Ovary (tissue), 9 donors: ENCODE measurements around the gene WDR73. TPM values are rescaled to one million over a fixed set of nuclear protein-coding genes. Genes with fewer than 3 reads are reported as not detected.

ENCODE experiments used
- DNase-seq, 5 donors: peaks; one replicate each; pipeline ENCODE4 v3.0.0-alpha.2; 2019 to 2020
- H3K27ac ChIP-seq, 2 donors: fragments of 200-600 bp; one replicate each; pipeline versions ENCODE4 v1.5.1 to v1.8.0; 2019 to 2022
- H3K27me3 ChIP-seq: fragments of 200-600 bp; one replicate; pipeline ENCODE4 v1.8.0; 2022
- H3K36me3 ChIP-seq: fragments of 200-600 bp; sonication (generic); one replicate; pipeline ENCODE4 v1.5.1; 2019
- H3K4me1 ChIP-seq: one replicate; pipeline ENCODE4 v1.8.1; 2013; ENCODE audit warnings: mild to moderate bottlenecking, moderate library complexity; ENCODE audit not compliant: insufficient read depth
- H3K4me3 ChIP-seq: fragments of 200-600 bp; sonication (generic); one replicate; pipeline ENCODE4 v1.5.1; 2017
- H3K9me3 ChIP-seq, 2 donors: fragments of 200-600 bp in 1 of 2; sonication (generic) in 1 of 2; one replicate each; pipeline versions ENCODE4 v1.5.1 to v1.8.1; 2013 to 2019; ENCODE audit warnings: mild to moderate bottlenecking in 1 of 2, moderate library complexity in 1 of 2
- CTCF ChIP-seq, 3 donors: fragments of 450-650 bp in 2 of 3; fragments of 200-600 bp in 1 of 3; IDR thresholded peaks; one replicate each; pipeline versions ENCODE4 v1.5.1 to v1.8.0; 2016 to 2022; ENCODE audit warnings: antibody characterized with exemption in 3 of 3, mild to moderate bottlenecking in 1 of 3
- EP300 ChIP-seq: sonication (generic); formaldehyde crosslinking; IDR thresholded peaks from one replicate; pipeline ENCODE4 v1.6.1; 2017; ENCODE audit warnings: antibody characterized with exemption
- POLR2A ChIP-seq: fragments of 450-650 bp; IDR thresholded peaks from one replicate; pipeline ENCODE4 v1.6.1; 2017; ENCODE audit warnings: antibody characterized with exemption, mild to moderate bottlenecking, moderate library complexity
- WGBS, 3 donors: extraction: QIAGEN DNeasy Blood & Tissue Kit in 1 of 3; methylation state at CpG; one replicate each; pipeline versions ENCODE4 v1.1.5 to v1.1.7; 2013 to 2017; 5-methylcytosine and 5-hydroxymethylcytosine counted together
- intact Hi-C, 4 donors: fragments of 100-400 bp; cut with DNase I; formaldehyde crosslinking; loops; one replicate each; pipeline versions ENCODE4 v1.11.0 to v1.15.1; 2022 to 2023
- polyA plus RNA-seq, 2 donors: library from polyadenylated mRNA; stranded (reverse); fragments of 200-250 nt in 1 of 2; fragments of 350-450 nt in 1 of 2; fragmentation: Illumina TruSeq in 1 of 2; extraction: RNeasy Lipid Tissue Mini Kit (QIAGEN cat#74804) in 1 of 2; gene quantifications; one replicate each; pipeline ENCODE4 v1.2.3, GENCODE V29; 2013 to 2014
- total RNA-seq, 7 donors: library from RNA; depleted of rRNA in 2 of 7; stranded (reverse); fragments of >200 nt in 2 of 7; fragmentation: NEBNext Ultra II Directional in 3 of 7; extraction: Animal tissue kit (Norgen Biotek cat#: 25700) in 3 of 7; gene quantifications; one replicate each; pipeline versions ENCODE4 v1.1.0 to v1.2.4, GENCODE V29; 2016 to 2023
- donor health status: DM: no; HTN: no; CAD: no; lungs with moderate emphysema.
- donor health status: DM: no; HTN: no; CAD: no.
- donor health status: Bipolar disorder and iron deficiency.
- donor health status: DM: yes; HTN: yes; CAD: no.
- donor health status: DM: no; HTN: no; CAD: no.
- donor health status: DM: yes; HTN: yes; CAD: no.

WDR73 gene
- total and polyA plus RNA-seq, 9 donors: 18.8 to 36.1 (median 22.4) TPM

DNA sequence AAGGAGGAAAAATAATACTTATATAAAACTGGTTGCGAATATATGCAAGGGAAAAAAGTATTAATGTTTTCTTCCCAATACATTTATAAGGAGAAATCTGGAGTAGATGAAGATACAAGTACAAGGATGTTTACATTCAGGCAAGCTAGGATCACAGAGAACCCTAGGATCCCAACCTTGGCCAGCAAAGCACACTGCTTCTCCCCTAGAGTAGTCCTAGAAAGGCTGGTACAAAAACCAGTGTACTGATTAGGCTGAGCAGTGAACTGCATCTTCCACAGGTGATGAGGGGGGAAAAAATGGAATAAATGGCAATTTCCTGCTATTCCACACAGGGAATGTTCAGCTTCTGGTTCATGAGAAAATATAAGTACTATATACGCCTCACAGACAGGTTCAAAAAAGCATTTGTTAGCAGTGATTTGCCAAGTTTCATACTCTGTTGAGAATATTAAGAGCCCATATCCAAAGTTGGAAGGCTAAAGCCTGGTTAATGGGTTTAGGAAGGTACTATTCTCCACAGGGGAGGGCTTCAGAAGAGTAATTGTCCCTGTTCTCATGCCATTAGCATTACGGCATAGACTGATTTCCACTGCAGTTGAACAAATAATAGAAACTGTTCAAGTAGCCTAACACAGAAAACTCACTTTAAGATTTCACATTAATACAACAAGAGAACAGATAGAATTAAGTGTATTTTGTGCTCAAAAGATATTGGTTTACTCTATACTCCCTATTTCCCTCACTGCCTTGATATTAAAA is 14.3 kb upstream of the WDR73 start:
- Histone ChIP-seq H3K9me3 (no peaks in the 10 kb centered on the region), H3K4me3 (no peak overlapping the region), H3K36me3 (no peaks in the 10 kb centered on the region), H3K27ac (no peak overlapping the region), H3K4me1 (no peaks in the 10 kb centered on the region), H3K27me3 (no peaks in the 10 kb centered on the region)
- 94 to 98% (median 96%) methylated on average over 3 of the region's 3 CpGs for WGBS, 3 donors
- intact Hi-C loops: no loop called here
- TF ChIP-seq CTCF (IDR thresholded peaks at IDR 0.05): no peak
- no peak for TF ChIP-seq EP300
- TF ChIP-seq POLR2A: no peak
- DNase-seq: no peak

DNA sequence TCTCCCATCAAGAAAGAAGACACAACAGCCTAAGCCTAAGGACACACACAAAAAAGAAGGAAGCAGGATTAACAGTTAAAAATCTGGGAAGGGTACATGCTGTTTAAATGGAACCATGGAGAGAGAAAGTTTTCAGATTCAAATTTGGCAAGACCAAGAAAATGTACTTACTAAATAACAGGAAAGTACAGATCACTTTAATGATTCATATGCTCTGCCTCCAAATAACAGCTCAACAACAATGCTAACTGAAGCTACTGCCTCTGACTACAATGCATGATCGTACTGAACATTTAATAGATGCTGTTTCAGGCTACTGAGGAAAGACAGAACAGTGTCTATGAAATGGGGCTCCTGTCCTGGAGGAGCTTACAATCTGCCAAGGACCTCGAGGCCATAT is 12.3 kb upstream of the WDR73 start:
- no peaks in the 10 kb centered on the region for H3K4me1 ChIP-seq
- no peak for DNase-seq
- 75 to 90% (median 84%) methylated on average over 2 of the region's 2 CpGs for WGBS, 3 donors
- TF ChIP-seq CTCF (IDR thresholded peaks at IDR 0.05): no peak
- TF ChIP-seq POLR2A: no peak
- TF ChIP-seq EP300: no peak
- H3K4me3 ChIP-seq: no peak overlapping the region
- H3K27ac ChIP-seq: no peak overlapping the region
- intact Hi-C loops: no loop called here
- no peaks in the 10 kb centered on the region for H3K36me3 ChIP-seq
- H3K27me3 ChIP-seq: no peaks in the 10 kb centered on the region
- H3K9me3 ChIP-seq: no peaks in the 10 kb centered on the region

DNA sequence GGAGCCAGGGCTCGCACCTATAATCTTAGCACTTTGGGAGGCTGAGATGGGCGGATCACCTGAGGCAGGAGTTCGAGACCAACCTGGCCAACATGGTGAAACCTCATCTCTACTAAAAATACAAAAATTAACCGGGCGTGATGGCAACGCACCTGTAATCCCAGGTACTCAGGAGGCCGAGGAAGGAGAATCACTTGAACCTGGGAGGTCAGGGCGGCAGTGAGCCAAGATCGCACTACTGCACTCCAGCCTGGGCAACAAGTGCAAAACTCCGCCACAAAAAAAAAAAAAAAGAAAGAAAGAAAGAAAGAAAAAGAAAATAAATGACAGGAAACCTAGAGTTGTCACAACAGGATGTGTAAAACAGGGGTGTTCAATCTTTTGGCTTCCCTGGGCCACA is 6.9 kb upstream of the WDR73 start:
- TF ChIP-seq CTCF (IDR thresholded peaks at IDR 0.05) (no peak), POLR2A (no peak), EP300 (no peak)
- no peaks in the 10 kb centered on the region for H3K4me1 ChIP-seq
- WGBS, 3 donors: 96 to 97% (median 96%) methylated on average over 10 of the region's 10 CpGs

DNA sequence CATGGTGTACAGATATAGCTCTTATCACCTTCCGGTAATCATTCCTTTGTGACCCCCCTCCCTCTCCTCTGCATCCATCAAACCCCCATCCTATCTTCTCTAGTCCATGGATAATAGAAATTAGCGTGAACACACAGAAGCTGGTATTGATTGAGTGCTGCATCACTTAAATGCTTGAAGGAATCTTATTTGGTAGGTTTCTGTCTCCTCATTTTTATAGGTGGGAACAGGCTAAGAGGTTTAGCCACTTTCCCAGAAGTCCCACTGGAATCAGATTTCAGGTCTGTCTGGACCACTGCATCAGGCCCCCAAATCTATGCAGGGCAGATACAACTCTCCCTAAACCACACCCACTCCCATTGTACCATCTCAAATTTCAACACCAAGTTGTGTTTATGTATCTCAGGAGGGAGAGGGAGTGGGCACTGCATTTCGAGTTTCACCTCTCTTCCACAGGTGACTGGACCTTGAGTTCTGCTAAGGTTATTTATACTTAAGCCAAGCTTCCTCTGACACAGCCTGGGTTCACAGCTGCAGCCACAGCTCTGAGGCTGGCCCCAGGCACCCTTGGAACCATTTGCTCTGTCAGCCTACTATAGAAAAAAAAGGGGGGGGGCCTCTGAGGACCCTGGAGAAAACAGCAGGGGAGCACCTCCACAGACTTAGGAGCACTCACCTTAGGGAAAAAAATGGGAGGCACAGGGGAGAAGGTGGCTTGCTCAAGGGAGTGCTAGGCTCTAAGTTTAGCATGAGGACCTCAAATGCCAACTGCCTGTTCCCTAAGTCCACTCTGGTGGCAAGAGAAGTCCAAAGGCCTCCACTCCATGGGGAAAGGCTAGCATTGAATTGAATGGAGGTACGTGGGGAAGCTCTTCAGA is 6.1 kb upstream of the WDR73 start:
- DNase-seq: no peak
- intact Hi-C loops: loop anchor here in 3 of 4 donors (5.0 to 10.0 kb wide), 6 partner anchors 55 to 265 kb away; partner anchors contain the start of gene ZSCAN2 (in 1 of the 3)

More for the DNA sequence above, 6.9 kb upstream of the WDR73 start:
- Histone ChIP-seq H3K27ac (no peak overlapping the region), H3K4me3 (no peak overlapping the region), H3K27me3 (no peaks in the 10 kb centered on the region), H3K36me3 (no peaks in the 10 kb centered on the region), H3K9me3 (no peaks in the 10 kb centered on the region)
- intact Hi-C loops: no loop called here
- DNase-seq: no peak

More for the DNA sequence above, 6.1 kb upstream of the WDR73 start:
- Histone ChIP-seq H3K36me3 (no peaks in the 10 kb centered on the region), H3K9me3 (no peaks in the 10 kb centered on the region), H3K27me3 (no peaks in the 10 kb centered on the region), H3K4me3 (no peak overlapping the region), H3K4me1 (no peaks in the 10 kb centered on the region), H3K27ac (no peak overlapping the region)
- TF ChIP-seq CTCF (IDR thresholded peaks at IDR 0.05): no peak
- 71 to 74% (median 73%) methylated on average over 4 of the region's 4 CpGs for WGBS, 3 donors
